ENCODE results near the gene CYP26B1.

- TF ChIP-seq CTCF (conservative IDR thresholded peaks at IDR 0.05; ENCODE audit: low read length) (no peak), EZH2phosphoT487 (IDR thresholded peaks at IDR 0.05; ENCODE audit: borderline replicate concordance, low read depth, low read length) (no peak)
These were observed 43.8 kb upstream of the CYP26B1 start for GRCh38 chr2:72191441-72191840.

Data from OCI-LY7 (cell line).